Effector memory CD8-positive, alpha-beta T cell (primary cell): ENCODE measurements around the gene SIVA1.
"Not testable (repeated sequence)": the region's sequence is repeated elsewhere in the genome, so short reads cannot be mapped to it uniquely, and the experiment has no call there.

Source experiments
- ATAC-seq: fragments of 150-1000 bp; cut with Tn5 transposase; replicated peaks from 2 replicates; pipeline ENCODE4 v1.10.0; 2021; ENCODE audit warnings: mild to moderate bottlenecking, moderate library complexity
- DNase-seq, 3 experiments: peaks; one replicate each; pipeline ENCODE4 v3.0.0; 2021
- H3K27ac Mint-ChIP-seq, 2 donors: one replicate each; pipeline ENCODE4 v1.8.0; 2022; ENCODE audit warnings: mild to moderate bottlenecking in 2 of 2, mixed read lengths in 2 of 2, moderate library complexity in 2 of 2
- H3K27me3 Mint-ChIP-seq, 2 donors: one replicate each; pipeline ENCODE4 v1.8.0; 2022; ENCODE audit warnings: mixed read lengths in 2 of 2
- H3K36me3 Mint-ChIP-seq: one replicate; pipeline ENCODE4 v1.8.0; 2022; ENCODE audit warnings: mild to moderate bottlenecking, moderate library complexity, mixed read lengths; ENCODE audit not compliant: insufficient read depth
- H3K4me1 Mint-ChIP-seq, 2 donors: one replicate each; pipeline ENCODE4 v1.8.0; 2022; ENCODE audit warnings: low read depth in 2 of 2, mixed read lengths in 2 of 2
- H3K4me3 Mint-ChIP-seq, 2 donors: one replicate each; pipeline ENCODE4 v1.8.0; 2022; ENCODE audit warnings: mild to moderate bottlenecking in 2 of 2, mixed read lengths in 2 of 2, moderate library complexity in 2 of 2
- H3K9me3 Mint-ChIP-seq, 2 donors: one replicate each; pipeline ENCODE4 v1.8.0; 2022; ENCODE audit warnings: mixed read lengths in 2 of 2

SIVA1 gene

DNA sequence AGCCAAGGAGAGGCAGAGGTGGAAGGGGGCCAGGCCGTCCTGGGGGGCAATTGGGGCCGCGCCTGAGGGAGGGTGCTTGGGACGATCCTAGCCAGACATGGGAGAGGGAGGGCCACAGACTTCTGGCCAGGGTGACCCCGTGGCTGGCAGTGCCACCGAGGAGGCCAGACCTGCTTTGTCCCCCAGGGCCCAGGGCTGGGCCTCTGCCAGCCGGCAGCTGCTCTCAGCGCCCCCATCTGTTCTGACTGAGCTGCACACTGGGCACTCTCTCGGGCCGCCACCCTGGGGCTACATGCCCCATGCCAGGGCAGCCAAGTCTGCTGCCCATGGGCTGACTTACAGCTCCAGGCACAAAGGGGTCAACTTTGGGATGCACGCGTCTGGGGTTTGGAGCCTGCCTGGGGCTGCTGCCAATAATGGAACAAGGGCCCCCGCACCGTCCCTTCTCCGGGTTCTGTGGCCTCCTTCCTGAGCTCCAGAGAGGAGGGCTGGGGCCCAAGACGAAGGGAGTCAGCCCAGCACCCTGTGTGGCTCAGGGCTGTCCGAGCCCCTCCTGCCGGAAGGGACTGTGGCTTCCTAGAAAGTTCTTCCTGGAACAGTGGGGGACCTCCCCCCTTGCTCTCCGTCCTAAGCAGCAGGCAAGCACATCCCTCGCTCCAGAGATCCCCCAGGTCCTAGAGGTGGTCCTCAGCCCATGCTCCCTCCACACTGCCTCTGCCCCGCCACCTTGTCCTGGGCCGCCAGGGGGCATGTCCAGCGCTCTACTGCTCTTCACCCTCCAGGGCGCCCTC is 27.8 kb upstream of the SIVA1 start:
- H3K36me3 Mint-ChIP-seq: no peaks in the 10 kb centered on the region
- H3K4me3 Mint-ChIP-seq: peak overlapping the region; percentile 51 to 55
- no peaks in the 10 kb centered on the region for H3K27me3 Mint-ChIP-seq
- ATAC-seq: no peak
- DNase-seq: no peak
- no peaks in the 10 kb centered on the region for H3K9me3 Mint-ChIP-seq
- no peak overlapping the region for H3K27ac Mint-ChIP-seq
- peaks cover 0 to 5% of the 10 kb centered on the region in 2 donors for H3K4me1 Mint-ChIP-seq

DNA sequence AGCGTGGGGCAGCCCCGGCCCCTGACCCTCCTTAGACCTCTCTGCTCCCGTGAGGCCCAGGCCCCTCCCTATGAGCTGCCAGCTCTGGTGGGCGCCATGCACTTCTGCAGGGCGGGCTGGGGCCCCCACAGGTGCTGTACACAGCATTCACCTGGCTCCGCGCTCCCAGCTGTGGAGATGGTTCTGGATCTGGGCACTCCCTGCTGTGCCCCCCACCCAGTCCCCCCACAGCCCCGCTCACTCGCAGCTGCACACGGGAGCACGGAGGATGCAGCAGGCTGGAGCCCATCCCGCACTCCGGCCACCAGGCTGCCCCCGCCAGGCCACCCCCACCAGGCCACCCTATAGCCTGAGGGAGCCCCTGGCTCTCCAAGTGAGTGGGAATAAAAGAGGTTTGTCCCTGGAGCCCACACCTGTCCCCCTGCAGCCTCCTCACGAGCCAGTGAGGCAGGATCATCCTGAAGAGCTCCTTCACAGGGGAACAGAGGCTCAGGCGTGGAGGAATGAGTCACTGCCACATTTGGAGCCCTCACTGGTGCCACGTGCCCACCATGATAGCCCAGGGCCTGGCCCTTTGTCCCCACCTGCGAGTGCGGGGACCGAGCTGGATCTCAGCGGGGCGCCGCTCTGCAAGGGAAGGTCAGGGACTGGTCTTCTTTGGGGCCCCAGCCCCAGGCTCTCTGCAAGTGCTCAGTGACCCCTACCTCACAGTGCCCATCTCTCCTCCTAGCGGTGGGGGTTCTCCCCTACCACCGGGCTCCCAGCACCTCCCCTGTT is 27.0 kb upstream of the SIVA1 start:
- H3K4me3 Mint-ChIP-seq: peak overlapping the region; percentile 51 to 55
- ATAC-seq (no peak), DNase-seq (no peak)
- peaks cover 0 to 5% of the 10 kb centered on the region in 2 donors for H3K4me1 Mint-ChIP-seq
- no peaks in the 10 kb centered on the region for H3K27me3 Mint-ChIP-seq
- no peaks in the 10 kb centered on the region for H3K9me3 Mint-ChIP-seq
- H3K36me3 Mint-ChIP-seq: no peaks in the 10 kb centered on the region
- no peak overlapping the region for H3K27ac Mint-ChIP-seq

GRCh38 chr14:104726600-104727451 is 26.1 kb upstream of the SIVA1 start:
- Mint-ChIP-seq H3K36me3 (no peaks in the 10 kb centered on the region), H3K9me3 (no peaks in the 10 kb centered on the region), H3K27ac (no peak overlapping the region), H3K4me1 (peaks cover 0 to 5% of the 10 kb centered on the region in 2 donors), H3K27me3 (no peaks in the 10 kb centered on the region), H3K4me3 (peak overlapping the region in 1 of 2 donors; percentile 21)
- no peak for DNase-seq
- ATAC-seq: no peak

GRCh38 chr14:104728631-104729030 is 24.3 kb upstream of the SIVA1 start:
- Mint-ChIP-seq H3K9me3 (no peaks in the 10 kb centered on the region), H3K27me3 (no peaks in the 10 kb centered on the region), H3K27ac (peak overlapping the region in 1 of 2 donors; percentile 38), H3K4me1 (peaks cover 0 to 5% of the 10 kb centered on the region in 2 donors), H3K4me3 (no peak overlapping the region), H3K36me3 (no peaks in the 10 kb centered on the region)
- no peak for DNase-seq
- no peak for ATAC-seq

GRCh38 chr14:104729176-104729834 is 23.6 kb upstream of the SIVA1 start:
- H3K27ac Mint-ChIP-seq: peak overlapping the region in 1 of 2 donors; percentile 38
- DNase-seq, H3K9me3 Mint-ChIP-seq, ATAC-seq, H3K4me1 Mint-ChIP-seq, H3K27me3 Mint-ChIP-seq, H3K36me3 Mint-ChIP-seq, H3K4me3 Mint-ChIP-seq: not testable (repeated sequence)

DNA sequence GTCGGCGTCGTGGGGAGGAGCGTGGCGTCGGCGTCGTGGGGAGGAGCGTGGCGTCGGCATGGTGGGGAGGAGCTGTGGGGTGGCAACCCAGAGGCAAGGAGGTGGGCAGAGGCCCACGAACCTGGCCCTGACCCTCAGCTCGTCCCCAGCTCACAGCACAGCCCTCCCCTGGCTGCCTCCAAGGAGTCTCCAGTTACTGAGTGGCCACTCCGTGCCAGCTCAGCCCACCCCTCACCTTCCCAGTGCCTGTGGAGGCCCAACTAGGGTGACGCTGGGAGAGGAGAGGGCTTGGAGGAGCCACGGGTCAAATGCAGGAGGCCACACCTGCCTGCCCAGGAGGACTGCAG is 23.1 kb upstream of the SIVA1 start:
- no peak for DNase-seq
- Mint-ChIP-seq H3K27ac (no peak overlapping the region), H3K27me3 (no peaks in the 10 kb centered on the region), H3K9me3 (no peaks in the 10 kb centered on the region), H3K4me1 (peaks cover 0 to 5% of the 10 kb centered on the region in 2 donors), H3K4me3 (no peak overlapping the region), H3K36me3 (no peaks in the 10 kb centered on the region)
- no peak for ATAC-seq

DNA sequence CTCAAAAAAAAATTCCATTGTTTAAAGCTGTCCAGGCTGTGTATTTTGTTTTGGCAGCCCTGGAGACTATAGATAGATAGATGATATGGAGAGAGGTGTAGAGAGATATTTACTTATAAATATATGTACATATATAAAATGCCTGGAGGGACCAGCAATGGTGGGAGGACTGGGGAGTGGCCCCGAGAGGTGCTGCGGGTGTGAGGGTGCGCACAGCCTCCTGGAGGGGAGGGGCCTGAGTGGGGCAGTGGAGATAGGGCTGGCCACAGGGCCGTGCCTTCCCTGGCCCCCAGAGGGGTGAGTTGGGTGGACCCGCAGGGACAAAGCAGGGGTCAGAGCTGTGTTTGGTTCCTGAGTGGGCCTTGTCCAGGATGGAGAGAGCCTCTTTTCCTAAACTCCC is 22.5 kb upstream of the SIVA1 start:
- Mint-ChIP-seq H3K27me3 (peaks cover 0 to under 1% of the 10 kb centered on the region in 2 donors), H3K4me1 (peaks cover 0 to 5% of the 10 kb centered on the region in 2 donors), H3K27ac (no peak overlapping the region), H3K9me3 (no peaks in the 10 kb centered on the region), H3K4me3 (no peak overlapping the region), H3K36me3 (no peaks in the 10 kb centered on the region)
- no peak for ATAC-seq
- no peak for DNase-seq

DNA sequence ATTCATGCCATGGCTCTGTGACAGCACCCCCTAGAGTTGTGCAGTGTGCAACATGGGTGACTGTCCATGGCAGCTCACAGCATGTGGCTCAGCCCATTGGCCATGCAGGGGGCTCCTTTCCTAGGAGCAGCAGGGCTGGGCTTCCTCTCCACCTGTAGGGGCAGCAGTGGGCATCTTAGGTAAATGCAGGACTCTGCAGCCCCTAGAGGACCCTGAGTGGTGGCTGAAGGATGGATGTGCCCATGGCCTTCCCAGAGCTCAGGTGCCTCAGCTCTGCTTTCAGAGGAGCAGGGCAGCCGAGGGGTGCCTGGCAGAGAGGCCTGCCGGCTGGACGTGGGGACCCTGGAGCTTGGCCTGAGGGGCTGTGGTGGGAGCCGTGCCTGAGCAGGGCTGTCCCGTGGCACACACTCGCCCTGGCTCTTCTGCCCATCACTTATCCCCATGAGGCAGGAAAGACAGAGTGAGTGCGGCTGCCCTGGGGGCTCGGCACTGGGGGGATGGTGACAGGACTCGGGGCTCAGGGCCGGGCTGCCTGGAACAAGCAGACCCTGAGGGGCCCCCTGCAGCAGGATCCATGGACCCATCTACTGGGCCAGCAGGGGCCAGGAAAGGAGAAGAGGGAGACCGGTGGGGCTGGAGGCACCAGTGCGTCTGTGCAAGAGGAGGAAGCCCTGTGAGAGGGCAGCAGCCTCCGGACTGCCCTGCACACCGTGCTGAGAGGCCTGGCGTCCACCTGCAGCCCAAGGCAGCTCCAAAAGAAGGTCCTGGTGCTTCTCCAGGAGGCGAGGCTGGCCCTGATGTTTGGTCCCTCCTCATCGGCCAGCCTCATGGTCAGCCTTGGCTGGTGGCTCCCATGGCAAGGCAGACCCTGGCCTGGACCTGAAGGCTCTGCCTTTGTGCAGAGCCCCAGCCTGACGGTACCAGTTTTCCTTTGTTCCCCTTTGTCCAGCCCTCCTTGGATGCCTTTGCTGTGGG is 21.3 kb upstream of the SIVA1 start:
- Mint-ChIP-seq H3K4me1 (peaks cover 0 to 5% of the 10 kb centered on the region in 2 donors), H3K4me3 (no peak overlapping the region), H3K27me3 (peaks cover 0 to 8% of the 10 kb centered on the region in 2 donors), H3K9me3 (no peaks in the 10 kb centered on the region), H3K27ac (no peak overlapping the region), H3K36me3 (no peaks in the 10 kb centered on the region)
- DNase-seq (no peak), ATAC-seq (peak; percentile 27)

DNA sequence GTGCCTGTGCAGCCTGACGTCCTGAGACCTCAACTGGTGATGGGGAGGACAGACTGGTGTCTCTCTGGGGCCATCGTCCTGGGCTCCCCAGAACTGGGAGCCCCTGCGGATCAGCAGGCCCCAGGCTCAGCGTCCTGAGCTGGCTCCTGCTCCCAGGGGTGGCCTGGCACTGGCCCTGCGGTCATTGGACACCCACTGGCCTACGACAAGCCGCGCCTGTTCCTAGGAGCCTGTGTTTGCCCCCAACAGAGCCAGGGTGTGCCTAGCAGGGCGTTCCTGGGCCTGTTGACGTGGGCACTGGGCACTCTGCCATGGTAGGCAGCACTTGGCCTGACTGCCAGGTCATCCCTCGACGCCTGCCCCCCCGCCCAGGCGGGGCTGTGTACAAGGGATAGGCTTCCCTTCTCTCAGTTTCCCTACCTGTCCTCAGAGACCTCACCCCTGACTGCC is 20.6 kb upstream of the SIVA1 start:
- H3K27me3 Mint-ChIP-seq: peaks cover 0 to 8% of the 10 kb centered on the region in 2 donors
- no peak overlapping the region for H3K27ac Mint-ChIP-seq
- DNase-seq: no peak
- H3K4me3 Mint-ChIP-seq: no peak overlapping the region
- ATAC-seq: no peak
- H3K9me3 Mint-ChIP-seq: no peaks in the 10 kb centered on the region
- H3K4me1 Mint-ChIP-seq: peaks cover 0 to 5% of the 10 kb centered on the region in 2 donors
- no peaks in the 10 kb centered on the region for H3K36me3 Mint-ChIP-seq

DNA sequence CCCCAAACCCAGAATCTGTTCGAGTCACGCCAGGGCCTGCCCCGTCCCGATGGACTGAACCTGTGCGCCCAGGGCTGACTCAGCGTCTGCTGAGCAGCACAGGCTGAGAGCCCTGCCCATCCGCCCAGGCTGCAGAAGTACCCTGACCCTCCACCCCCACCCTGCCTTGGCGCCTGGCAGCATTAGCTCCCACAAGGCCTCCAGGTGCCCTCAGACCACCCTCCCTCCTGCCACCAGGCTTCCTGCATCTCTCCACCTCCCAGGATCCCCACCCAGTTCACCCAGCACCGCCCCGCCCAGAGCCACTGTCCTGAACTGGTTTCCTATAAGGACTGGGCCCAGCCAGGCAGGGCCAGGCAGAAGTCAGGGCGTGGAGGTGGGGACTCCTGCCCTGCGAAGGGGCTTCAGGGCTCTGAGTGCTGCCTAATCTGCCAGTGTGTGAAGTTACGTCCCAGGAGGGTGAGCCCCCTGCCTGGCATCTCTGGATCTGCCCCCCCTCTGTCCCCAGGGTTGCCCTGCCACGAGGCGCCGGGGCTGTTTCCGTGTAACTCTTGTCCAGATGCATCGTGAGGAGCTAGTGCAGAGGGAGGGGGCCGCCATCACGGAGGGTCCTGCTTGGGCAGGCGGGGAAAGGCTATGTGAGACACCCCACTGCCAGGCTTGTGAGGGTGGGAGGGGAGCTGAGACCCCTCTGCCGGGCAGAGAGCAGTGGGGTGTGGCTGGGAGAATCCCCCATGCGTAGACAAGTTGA is 19.8 kb upstream of the SIVA1 start:
- Mint-ChIP-seq H3K4me3 (no peak overlapping the region), H3K36me3 (no peaks in the 10 kb centered on the region), H3K27me3 (peaks cover 0 to 8% of the 10 kb centered on the region in 2 donors), H3K27ac (peak overlapping the region in 1 of 2 donors; percentile 12), H3K4me1 (no peaks in the 10 kb centered on the region), H3K9me3 (no peaks in the 10 kb centered on the region)
- ATAC-seq: no peak
- DNase-seq: no peak

- H3K27me3 Mint-ChIP-seq: peaks cover 0 to 8% of the 10 kb centered on the region in 2 donors
- H3K4me1 Mint-ChIP-seq: no peaks in the 10 kb centered on the region
- no peak overlapping the region for H3K4me3 Mint-ChIP-seq
- DNase-seq (no peak), ATAC-seq (no peak)
- H3K27ac Mint-ChIP-seq: peak overlapping the region in 1 of 2 donors; percentile 12
- no peaks in the 10 kb centered on the region for H3K9me3 Mint-ChIP-seq
- no peaks in the 10 kb centered on the region for H3K36me3 Mint-ChIP-seq
Measured at GRCh38 chr14:104734051-104734587, 18.8 kb upstream of the SIVA1 start.
